Ascending aorta (tissue), 2 donors: Measurements from ENCODE around the gene KDM8. TPM values are rescaled to one million over a fixed set of nuclear protein-coding genes. Genes with fewer than 3 reads are reported as not detected.

Experiments used
- DNase-seq, 2 donors: peaks; one replicate each; pipeline ENCODE4 v3.0.0-alpha.2; 2019; ENCODE audit warnings: low spot score in 2 of 2
- H3K27ac ChIP-seq, 2 donors: fragments of 200-600 bp; sonication (generic); one replicate each; pipeline ENCODE4 v1.5.1; 2016 to 2017; ENCODE audit warnings: mild to moderate bottlenecking in 1 of 2
- H3K27me3 ChIP-seq: fragments of 200-600 bp; sonication (generic); one replicate; pipeline ENCODE4 v1.5.1; 2017
- H3K36me3 ChIP-seq, 2 donors: fragments of 200-600 bp; sonication (generic); one replicate each; pipeline ENCODE4 v1.5.1; 2016
- H3K4me1 ChIP-seq, 2 donors: fragments of 200-600 bp; sonication (generic); one replicate each; pipeline ENCODE4 v1.5.1; 2016 to 2017; ENCODE audit warnings: mild to moderate bottlenecking in 1 of 2
- H3K4me3 ChIP-seq, 2 donors: fragments of 200-600 bp; sonication (generic); one replicate each; pipeline ENCODE4 v1.5.1; 2016 to 2017; ENCODE audit warnings: mild to moderate bottlenecking in 1 of 2
- H3K9me3 ChIP-seq, 2 donors: fragments of 200-600 bp; sonication (generic); one replicate each; pipeline ENCODE4 v1.5.1; 2016
- CTCF ChIP-seq, 3 experiments: fragments of 200-600 bp in 2 of 3; fragments of 450-650 bp in 1 of 3; sonication (generic) in 2 of 3; IDR thresholded peaks; one replicate each; pipeline ENCODE4 v1.5.1; 2016 to 2019; ENCODE audit warnings: antibody characterized with exemption in 3 of 3, mild to moderate bottlenecking in 1 of 3, moderate library complexity in 1 of 3
- intact Hi-C: fragments of 100-400 bp; cut with DNase I; formaldehyde crosslinking; loops from one replicate; pipeline ENCODE4 v1.15.1; 2023
- total RNA-seq: library from RNA; depleted of rRNA; stranded (reverse); fragments of >200 nt; gene quantifications from one replicate; pipeline ENCODE4 v1.1.0, GENCODE V29; 2016

KDM8 gene
- total RNA-seq = 55.5 TPM

GRCh38 chr16:27203507-27204311 lies at the start of gene KDM8:
TSS of gene KDM8 (plus strand) at chr16:27203526. CDS start at chr16:27210124, 6,598 bp downstream.
- no peaks in the 10 kb centered on the region for H3K36me3 ChIP-seq
- no peak for TF ChIP-seq CTCF (IDR thresholded peaks at IDR 0.05)
- no peaks in the 10 kb centered on the region for H3K9me3 ChIP-seq
- no peaks in the 10 kb centered on the region for H3K27me3 ChIP-seq
- peak within 1 kb of the TSS; percentile 95 to 99 for H3K27ac ChIP-seq
- DNase-seq = peak; percentile 97 to 100
- H3K4me1 ChIP-seq = peaks cover 5 to 11% of the 10 kb centered on the region in 2 donors
- intact Hi-C loops = loop anchor here (2.0 to 10.0 kb wide), 3 partner anchors 39 to 1351 kb away; partner anchors contain the start of gene SGF29
- H3K4me3 ChIP-seq = peak within 1 kb of the TSS; percentile 62 to 88

- Histone ChIP-seq H3K27ac (no peak overlapping the region), H3K36me3 (no peaks in the 10 kb centered on the region), H3K4me1 (no peaks in the 10 kb centered on the region), H3K4me3 (no peak overlapping the region), H3K27me3 (no peaks in the 10 kb centered on the region), H3K9me3 (no peaks in the 10 kb centered on the region)
- peak; percentile 78 to 95 (median 92) for TF ChIP-seq CTCF (IDR thresholded peaks at IDR 0.05)
- intact Hi-C loops = loop anchor here (1.0 kb wide), 2 partner anchors 212 to 302 kb away; no protein-coding TSS in a partner anchor
- peak in 1 of 2 donors; percentile 63 for DNase-seq
Observed at GRCh38 chr16:27154705-27155521, 48.4 kb upstream of the KDM8 start.

GRCh38 chr16:27156579-27156978 lies 46.7 kb upstream of the KDM8 start:
- Histone ChIP-seq H3K27ac (no peak overlapping the region), H3K4me3 (no peak overlapping the region), H3K27me3 (no peaks in the 10 kb centered on the region), H3K4me1 (no peaks in the 10 kb centered on the region), H3K9me3 (no peaks in the 10 kb centered on the region), H3K36me3 (no peaks in the 10 kb centered on the region)
- TF ChIP-seq CTCF (IDR thresholded peaks at IDR 0.05) = no peak
- no peak for DNase-seq
- intact Hi-C loops = no loop called here

- Histone ChIP-seq H3K27me3 (no peaks in the 10 kb centered on the region), H3K9me3 (peaks cover 0 to 12% of the 10 kb centered on the region in 2 donors), H3K4me1 (no peaks in the 10 kb centered on the region), H3K27ac (no peak overlapping the region), H3K4me3 (no peak overlapping the region), H3K36me3 (no peaks in the 10 kb centered on the region)
- TF ChIP-seq CTCF (IDR thresholded peaks at IDR 0.05) = no peak
- no peak for DNase-seq
- intact Hi-C loops = no loop called here
Observed at GRCh38 chr16:27161398-27161797, 41.9 kb upstream of the KDM8 start.

- no peak for TF ChIP-seq CTCF (IDR thresholded peaks at IDR 0.05)
- Histone ChIP-seq H3K4me1 (no peaks in the 10 kb centered on the region), H3K27me3 (no peaks in the 10 kb centered on the region), H3K9me3 (peaks cover 0 to 12% of the 10 kb centered on the region in 2 donors), H3K27ac (no peak overlapping the region), H3K36me3 (no peaks in the 10 kb centered on the region), H3K4me3 (no peak overlapping the region)
- intact Hi-C loops = no loop called here
- no peak for DNase-seq
Observed at GRCh38 chr16:27164352-27164751, 39.0 kb upstream of the KDM8 start.
